ENCODE measurements around the gene OSBP2.

OSBP2 gene

GRCh38 chr22:30751529-30751928 is 56.9 kb downstream of the OSBP2 start:
- no peaks in the 10 kb centered on the region for H3K9me3 ChIP-seq (ENCODE audit: control insufficient read depth in 5 of 5, low read length in 5 of 5)
- H3K36me3 ChIP-seq (ENCODE audit: control insufficient read depth in 5 of 5, insufficient read depth in 5 of 5, low read length in 5 of 5): no peaks in the 10 kb centered on the region
- H3K27me3 ChIP-seq (ENCODE audit: control insufficient read depth in 5 of 5, insufficient read depth in 4 of 5, low read length in 5 of 5): no peaks in the 10 kb centered on the region
- no peak overlapping the region for H3K4me3 ChIP-seq (ENCODE audit: low read depth in 1 of 5, low read length in 5 of 5)
- no peak overlapping the region for H3K9ac ChIP-seq (ENCODE audit: low read length in 5 of 5)
- no peaks in the 10 kb centered on the region for H3K4me1 ChIP-seq (ENCODE audit: control insufficient read depth in 5 of 5, insufficient read depth in 5 of 5, low read length in 5 of 5)
- H3K27ac ChIP-seq (ENCODE audit: low read depth, low read length): no peak overlapping the region

GRCh38 chr22:30752771-30753170 is 58.1 kb downstream of the OSBP2 start:
- Histone ChIP-seq H3K4me3 (ENCODE audit: low read depth in 1 of 5, low read length in 5 of 5) (no peak overlapping the region), H3K9ac (ENCODE audit: low read length in 5 of 5) (no peak overlapping the region), H3K4me1 (ENCODE audit: control insufficient read depth in 5 of 5, insufficient read depth in 5 of 5, low read length in 5 of 5) (no peaks in the 10 kb centered on the region), H3K36me3 (ENCODE audit: control insufficient read depth in 5 of 5, insufficient read depth in 5 of 5, low read length in 5 of 5) (no peaks in the 10 kb centered on the region), H3K27ac (ENCODE audit: low read depth, low read length) (no peak overlapping the region), H3K9me3 (ENCODE audit: control insufficient read depth in 5 of 5, low read length in 5 of 5) (no peaks in the 10 kb centered on the region), H3K27me3 (ENCODE audit: control insufficient read depth in 5 of 5, insufficient read depth in 4 of 5, low read length in 5 of 5) (peaks cover 0 to 4% (median 0%) of the 10 kb centered on the region in 5 donors)

- Histone ChIP-seq H3K27me3 (ENCODE audit: control insufficient read depth in 5 of 5, insufficient read depth in 4 of 5, low read length in 5 of 5) (peaks cover 0 to 4% (median 0%) of the 10 kb centered on the region in 5 donors), H3K4me3 (ENCODE audit: low read depth in 1 of 5, low read length in 5 of 5) (no peak overlapping the region), H3K4me1 (ENCODE audit: control insufficient read depth in 5 of 5, insufficient read depth in 5 of 5, low read length in 5 of 5) (no peaks in the 10 kb centered on the region), H3K9me3 (ENCODE audit: control insufficient read depth in 5 of 5, low read length in 5 of 5) (no peaks in the 10 kb centered on the region), H3K27ac (ENCODE audit: low read depth, low read length) (no peak overlapping the region), H3K9ac (ENCODE audit: low read length in 5 of 5) (no peak overlapping the region), H3K36me3 (ENCODE audit: control insufficient read depth in 5 of 5, insufficient read depth in 5 of 5, low read length in 5 of 5) (no peaks in the 10 kb centered on the region)
Observed at GRCh38 chr22:30753701-30754100, 59.0 kb downstream of the OSBP2 start.

GRCh38 chr22:30754521-30754920 is 59.8 kb downstream of the OSBP2 start:
- H3K9ac ChIP-seq (ENCODE audit: low read length in 5 of 5): no peak overlapping the region
- no peaks in the 10 kb centered on the region for H3K9me3 ChIP-seq (ENCODE audit: control insufficient read depth in 5 of 5, low read length in 5 of 5)
- H3K4me1 ChIP-seq (ENCODE audit: control insufficient read depth in 5 of 5, insufficient read depth in 5 of 5, low read length in 5 of 5): no peaks in the 10 kb centered on the region
- peaks cover 0 to 4% (median 0%) of the 10 kb centered on the region in 5 donors for H3K27me3 ChIP-seq (ENCODE audit: control insufficient read depth in 5 of 5, insufficient read depth in 4 of 5, low read length in 5 of 5)
- H3K4me3 ChIP-seq (ENCODE audit: low read depth in 1 of 5, low read length in 5 of 5): no peak overlapping the region
- no peaks in the 10 kb centered on the region for H3K36me3 ChIP-seq (ENCODE audit: control insufficient read depth in 5 of 5, insufficient read depth in 5 of 5, low read length in 5 of 5)
- no peak overlapping the region for H3K27ac ChIP-seq (ENCODE audit: low read depth, low read length)

GRCh38 chr22:30754971-30755758 is 60.5 kb downstream of the OSBP2 start:
- Histone ChIP-seq H3K4me3 (ENCODE audit: low read depth in 1 of 5, low read length in 5 of 5) (no peak overlapping the region), H3K4me1 (ENCODE audit: control insufficient read depth in 5 of 5, insufficient read depth in 5 of 5, low read length in 5 of 5) (no peaks in the 10 kb centered on the region), H3K9me3 (ENCODE audit: control insufficient read depth in 5 of 5, low read length in 5 of 5) (no peaks in the 10 kb centered on the region), H3K9ac (ENCODE audit: low read length in 5 of 5) (no peak overlapping the region), H3K27ac (ENCODE audit: low read depth, low read length) (no peak overlapping the region), H3K36me3 (ENCODE audit: control insufficient read depth in 5 of 5, insufficient read depth in 5 of 5, low read length in 5 of 5) (no peaks in the 10 kb centered on the region), H3K27me3 (ENCODE audit: control insufficient read depth in 5 of 5, insufficient read depth in 4 of 5, low read length in 5 of 5) (peaks cover 0 to 4% (median 0%) of the 10 kb centered on the region in 5 donors)

GRCh38 chr22:30755759-30756124 is 61.1 kb downstream of the OSBP2 start:
- no peaks in the 10 kb centered on the region for H3K4me1 ChIP-seq (ENCODE audit: control insufficient read depth in 5 of 5, insufficient read depth in 5 of 5, low read length in 5 of 5)
- H3K27me3 ChIP-seq (ENCODE audit: control insufficient read depth in 5 of 5, insufficient read depth in 4 of 5, low read length in 5 of 5): peaks cover 0 to 4% (median 0%) of the 10 kb centered on the region in 5 donors
- no peaks in the 10 kb centered on the region for H3K36me3 ChIP-seq (ENCODE audit: control insufficient read depth in 5 of 5, insufficient read depth in 5 of 5, low read length in 5 of 5)
- no peak overlapping the region for H3K4me3 ChIP-seq (ENCODE audit: low read depth in 1 of 5, low read length in 5 of 5)
- no peaks in the 10 kb centered on the region for H3K9me3 ChIP-seq (ENCODE audit: control insufficient read depth in 5 of 5, low read length in 5 of 5)
- no peak overlapping the region for H3K9ac ChIP-seq (ENCODE audit: low read length in 5 of 5)
- H3K27ac ChIP-seq (ENCODE audit: low read depth, low read length): no peak overlapping the region

- Histone ChIP-seq H3K36me3 (ENCODE audit: control insufficient read depth in 5 of 5, insufficient read depth in 5 of 5, low read length in 5 of 5) (no peaks in the 10 kb centered on the region), H3K9ac (ENCODE audit: low read length in 5 of 5) (peak overlapping the region in 1 of 5 donors; percentile 25), H3K4me3 (ENCODE audit: low read depth in 1 of 5, low read length in 5 of 5) (no peak overlapping the region), H3K4me1 (ENCODE audit: control insufficient read depth in 5 of 5, insufficient read depth in 5 of 5, low read length in 5 of 5) (no peaks in the 10 kb centered on the region), H3K27ac (ENCODE audit: low read depth, low read length) (no peak overlapping the region), H3K27me3 (ENCODE audit: control insufficient read depth in 5 of 5, insufficient read depth in 4 of 5, low read length in 5 of 5) (no peaks in the 10 kb centered on the region), H3K9me3 (ENCODE audit: control insufficient read depth in 5 of 5, low read length in 5 of 5) (no peaks in the 10 kb centered on the region)
Observed at GRCh38 chr22:30763815-30764673, 69.4 kb downstream of the OSBP2 start.

- H3K9me3 ChIP-seq (ENCODE audit: control insufficient read depth in 5 of 5, low read length in 5 of 5): no peaks in the 10 kb centered on the region
- H3K9ac ChIP-seq (ENCODE audit: low read length in 5 of 5): no peak overlapping the region
- no peaks in the 10 kb centered on the region for H3K27me3 ChIP-seq (ENCODE audit: control insufficient read depth in 5 of 5, insufficient read depth in 4 of 5, low read length in 5 of 5)
- H3K4me3 ChIP-seq (ENCODE audit: low read depth in 1 of 5, low read length in 5 of 5): no peak overlapping the region
- H3K27ac ChIP-seq (ENCODE audit: low read depth, low read length): no peak overlapping the region
- no peaks in the 10 kb centered on the region for H3K4me1 ChIP-seq (ENCODE audit: control insufficient read depth in 5 of 5, insufficient read depth in 5 of 5, low read length in 5 of 5)
- no peaks in the 10 kb centered on the region for H3K36me3 ChIP-seq (ENCODE audit: control insufficient read depth in 5 of 5, insufficient read depth in 5 of 5, low read length in 5 of 5)
Observed at GRCh38 chr22:30767661-30768060, 73.0 kb downstream of the OSBP2 start.

- H3K4me3 ChIP-seq (ENCODE audit: low read depth in 1 of 5, low read length in 5 of 5): no peak overlapping the region
- no peaks in the 10 kb centered on the region for H3K4me1 ChIP-seq (ENCODE audit: control insufficient read depth in 5 of 5, insufficient read depth in 5 of 5, low read length in 5 of 5)
- no peaks in the 10 kb centered on the region for H3K9me3 ChIP-seq (ENCODE audit: control insufficient read depth in 5 of 5, low read length in 5 of 5)
- no peak overlapping the region for H3K9ac ChIP-seq (ENCODE audit: low read length in 5 of 5)
- no peaks in the 10 kb centered on the region for H3K36me3 ChIP-seq (ENCODE audit: control insufficient read depth in 5 of 5, insufficient read depth in 5 of 5, low read length in 5 of 5)
- peaks cover 0 to 6% (median 0%) of the 10 kb centered on the region in 5 donors for H3K27me3 ChIP-seq (ENCODE audit: control insufficient read depth in 5 of 5, insufficient read depth in 4 of 5, low read length in 5 of 5)
- H3K27ac ChIP-seq (ENCODE audit: low read depth, low read length): no peak overlapping the region
Observed at GRCh38 chr22:30770716-30771115, 76.0 kb downstream of the OSBP2 start.

GRCh38 chr22:30773919-30774318 is 79.2 kb downstream of the OSBP2 start:
- Histone ChIP-seq H3K36me3 (ENCODE audit: control insufficient read depth in 5 of 5, insufficient read depth in 5 of 5, low read length in 5 of 5) (no peaks in the 10 kb centered on the region), H3K27me3 (ENCODE audit: control insufficient read depth in 5 of 5, insufficient read depth in 4 of 5, low read length in 5 of 5) (peaks cover 0 to 6% (median 0%) of the 10 kb centered on the region in 5 donors), H3K4me3 (ENCODE audit: low read depth in 1 of 5, low read length in 5 of 5) (no peak overlapping the region), H3K4me1 (ENCODE audit: control insufficient read depth in 5 of 5, insufficient read depth in 5 of 5, low read length in 5 of 5) (no peaks in the 10 kb centered on the region), H3K27ac (ENCODE audit: low read depth, low read length) (no peak overlapping the region), H3K9me3 (ENCODE audit: control insufficient read depth in 5 of 5, low read length in 5 of 5) (no peaks in the 10 kb centered on the region), H3K9ac (ENCODE audit: low read length in 5 of 5) (no peak overlapping the region)
